CD4-positive, alpha-beta T cell (primary cell): ENCODE measurements around the gene MGAM2. TPM values are rescaled to one million over a fixed set of nuclear protein-coding genes. Genes with fewer than 3 reads are reported as not detected.

Experiments used
- ATAC-seq: fragments of 200-7000 bp; cut with Tn5 transposase; one replicate; pipeline ENCODE4 v1.10.0; 2022; ENCODE audit warnings: mild to moderate bottlenecking; ENCODE audit not compliant: poor library complexity
- CTCF ChIA-PET: fragments of 350-600 bp; sonication (Branson Sonifier 250); formaldehyde crosslinking; loops from one replicate; lab custom pipeline; 2021; ENCODE audit warnings: antibody characterized with exemption, inconsistent platforms; lab: Charles Lee
- POLR2A ChIA-PET: fragments of 350-600 bp; sonication (Branson Sonifier 250); formaldehyde crosslinking; loops from one replicate; lab custom pipeline; 2021; ENCODE audit warnings: antibody characterized with exemption, inconsistent platforms; lab: Charles Lee
- DNase-seq, 14 experiments: peaks; one replicate each; pipeline ENCODE4 v3.0.0-alpha.2; 2013 to 2020; ENCODE audit warnings: mixed read lengths in 2 of 14
- H3K27ac ChIP-seq, 2 donors: one replicate each; pipeline versions ENCODE4 v1.5.1 to v1.7.0; 2013; ENCODE audit warnings: low read length in 2 of 2, low read depth in 1 of 2, mild to moderate bottlenecking in 1 of 2
- H3K27me3 ChIP-seq, 2 experiments: 1 replicate in 1 of 2; 2 replicates in 1 of 2; pipeline versions ENCODE4 v1.6.1 to v1.7.0; 2013; ENCODE audit warnings: low read length in 2 of 2, control low read depth in 1 of 2, mild to moderate bottlenecking in 1 of 2, moderate library complexity in 1 of 2; ENCODE audit not compliant: insufficient read depth in 2 of 2, control insufficient read depth in 1 of 2
- H3K36me3 ChIP-seq: one replicate; pipeline ENCODE4 v1.6.1; 2013; ENCODE audit warnings: low read length, control low read depth; ENCODE audit not compliant: insufficient read depth
- H3K4me1 ChIP-seq: one replicate; pipeline ENCODE4 v1.6.1; 2013; ENCODE audit warnings: low read length, control low read depth; ENCODE audit not compliant: insufficient read depth
- H3K4me3 ChIP-seq: one replicate; pipeline ENCODE4 v1.5.1; 2013; ENCODE audit warnings: mild to moderate bottlenecking, low read length, moderate library complexity
- H3K9me3 ChIP-seq, 2 experiments: 1 replicate in 1 of 2; 2 replicates in 1 of 2; pipeline versions ENCODE4 v1.6.1 to v1.7.0; 2013; ENCODE audit warnings: low read length in 2 of 2, mild to moderate bottlenecking in 2 of 2, control low read depth in 1 of 2, moderate library complexity in 1 of 2; ENCODE audit not compliant: control insufficient read depth in 1 of 2, insufficient read depth in 1 of 2
- H3K27ac Mint-ChIP-seq: one replicate; pipeline ENCODE4 v1.8.0; 2020; ENCODE audit warnings: mixed read lengths
- H3K27me3 Mint-ChIP-seq: one replicate; pipeline ENCODE4 v1.8.0; 2021; ENCODE audit warnings: mixed read lengths
- H3K36me3 Mint-ChIP-seq: one replicate; pipeline ENCODE4 v1.8.0; 2021; ENCODE audit warnings: low read depth, mixed read lengths
- H3K4me1 Mint-ChIP-seq: one replicate; pipeline ENCODE4 v1.8.0; 2021; ENCODE audit warnings: low read depth, mixed read lengths
- H3K4me3 Mint-ChIP-seq: one replicate; pipeline ENCODE4 v1.8.0; 2020; ENCODE audit warnings: mild to moderate bottlenecking, mixed read lengths
- H3K9me3 Mint-ChIP-seq: one replicate; pipeline ENCODE4 v1.8.0; 2020; ENCODE audit warnings: mixed read lengths
- CTCF ChIP-seq: fragments of 200-600 bp; IDR thresholded peaks from one replicate; pipeline ENCODE4 v1.8.0; 2022; ENCODE audit warnings: antibody characterized with exemption, mild to moderate bottlenecking
- intact Hi-C, 2 experiments: fragments of 100-400 bp; cut with DNase I in 1 of 2; cut with micrococcal nuclease in 1 of 2; formaldehyde crosslinking; loops; one replicate each; pipeline versions ENCODE4 v1.15.1 to v1.9.0; 2023 to 2025; cut with DNase I, micrococcal nuclease
- total RNA-seq, 174 experiments: library from RNA in 2 of 174; stranded (reverse) in 2 of 174; gene quantifications; one replicate each; pipeline ENCODE4 v1.2.3 and lab custom pipeline; 2021 to 2026

Gene MGAM2
- total RNA-seq, 2 experiments from 2014 or later = not detected

GRCh38 chr7:142077762-142078161, 33.8 kb upstream of the MGAM2 start:
- Mint-ChIP-seq H3K36me3 (no peaks in the 10 kb centered on the region), H3K27me3 (peaks cover 16% of the 10 kb centered on the region), H3K4me3 (no peak overlapping the region), H3K9me3 (no peaks in the 10 kb centered on the region), H3K4me1 (no peaks in the 10 kb centered on the region), H3K27ac (no peak overlapping the region)
- DNase-seq (no peak), ATAC-seq (no peak)
- Histone ChIP-seq H3K9me3 (no peaks in the 10 kb centered on the region), H3K4me1 (no peaks in the 10 kb centered on the region), H3K27me3 (peaks cover 0 to 2% of the 10 kb centered on the region in 2 experiments), H3K36me3 (no peaks in the 10 kb centered on the region), H3K4me3 (no peak overlapping the region), H3K27ac (no peak overlapping the region)
- ChIA-PET CTCF (no interaction called here), POLR2A (no interaction called here)
- intact Hi-C loops = no loop called here
- no peak for TF ChIP-seq CTCF

GRCh38 chr7:142083605-142084004, 27.9 kb upstream of the MGAM2 start:
- H3K27ac ChIP-seq = no peak overlapping the region
- Mint-ChIP-seq H3K27ac (no peak overlapping the region), H3K9me3 (no peaks in the 10 kb centered on the region), H3K27me3 (no peaks in the 10 kb centered on the region), H3K4me3 (no peak overlapping the region), H3K4me1 (no peaks in the 10 kb centered on the region), H3K36me3 (no peaks in the 10 kb centered on the region)
- no peak for TF ChIP-seq CTCF
- ATAC-seq (no peak), DNase-seq (no peak)
- POLR2A ChIA-PET = no interaction called here
- H3K4me1 ChIP-seq = no peaks in the 10 kb centered on the region
- no peak overlapping the region for H3K4me3 ChIP-seq
- no peaks in the 10 kb centered on the region for H3K9me3 ChIP-seq
- intact Hi-C loops = no loop called here
- no peaks in the 10 kb centered on the region for H3K27me3 ChIP-seq
- no peaks in the 10 kb centered on the region for H3K36me3 ChIP-seq
- CTCF ChIA-PET = no interaction called here

GRCh38 chr7:142085428-142085827, 26.1 kb upstream of the MGAM2 start:
- intact Hi-C loops = no loop called here
- ATAC-seq (no peak), DNase-seq (no peak)
- Mint-ChIP-seq H3K27me3 (peaks cover 3% of the 10 kb centered on the region), H3K4me3 (no peak overlapping the region), H3K9me3 (no peaks in the 10 kb centered on the region), H3K36me3 (no peaks in the 10 kb centered on the region), H3K4me1 (no peaks in the 10 kb centered on the region), H3K27ac (no peak overlapping the region)
- no peak overlapping the region for H3K27ac ChIP-seq
- H3K9me3 ChIP-seq = no peaks in the 10 kb centered on the region
- TF ChIP-seq CTCF = no peak
- H3K27me3 ChIP-seq = no peaks in the 10 kb centered on the region
- H3K4me3 ChIP-seq = no peak overlapping the region
- no peaks in the 10 kb centered on the region for H3K4me1 ChIP-seq
- CTCF ChIA-PET = no interaction called here
- no peaks in the 10 kb centered on the region for H3K36me3 ChIP-seq
- POLR2A ChIA-PET = no interaction called here
